ENCODE measurements around the gene ACP3.

- TF ChIP-seq, protein P1, sequence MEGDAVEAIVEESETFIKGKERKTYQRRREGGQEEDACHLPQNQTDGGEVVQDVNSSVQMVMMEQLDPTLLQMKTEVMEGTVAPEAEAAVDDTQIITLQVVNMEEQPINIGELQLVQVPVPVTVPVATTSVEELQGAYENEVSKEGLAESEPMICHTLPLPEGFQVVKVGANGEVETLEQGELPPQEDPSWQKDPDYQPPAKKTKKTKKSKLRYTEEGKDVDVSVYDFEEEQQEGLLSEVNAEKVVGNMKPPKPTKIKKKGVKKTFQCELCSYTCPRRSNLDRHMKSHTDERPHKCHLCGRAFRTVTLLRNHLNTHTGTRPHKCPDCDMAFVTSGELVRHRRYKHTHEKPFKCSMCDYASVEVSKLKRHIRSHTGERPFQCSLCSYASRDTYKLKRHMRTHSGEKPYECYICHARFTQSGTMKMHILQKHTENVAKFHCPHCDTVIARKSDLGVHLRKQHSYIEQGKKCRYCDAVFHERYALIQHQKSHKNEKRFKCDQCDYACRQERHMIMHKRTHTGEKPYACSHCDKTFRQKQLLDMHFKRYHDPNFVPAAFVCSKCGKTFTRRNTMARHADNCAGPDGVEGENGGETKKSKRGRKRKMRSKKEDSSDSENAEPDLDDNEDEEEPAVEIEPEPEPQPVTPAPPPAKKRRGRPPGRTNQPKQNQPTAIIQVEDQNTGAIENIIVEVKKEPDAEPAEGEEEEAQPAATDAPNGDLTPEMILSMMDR (IDR thresholded peaks at IDR 0.05), result no peak
- no peak for TF ChIP-seq POLR2A (IDR thresholded peaks at IDR 0.05)
Measured at GRCh38 chr3:132311841-132312240, 5.4 kb upstream of the ACP3 start.
